Endothelial cell of umbilical vein (primary cell): ENCODE measurements around the gene URM1.

Experiments used
- EZH2 ChIP-seq: IDR thresholded peaks from 2 replicates; pipeline ENCODE4 v1.6.1; 2012; ENCODE audit warnings: borderline replicate concordance, low read depth, mild to moderate bottlenecking, moderate library complexity, low read length, inconsistent platforms; ENCODE audit not compliant: severe bottlenecking
- POLR2A ChIP-seq: IDR thresholded peaks from 2 replicates; pipeline ENCODE4 v1.6.1; 2012; ENCODE audit warnings: low read depth, mild to moderate bottlenecking, control low read depth, low read length
- POLR2AphosphoS5 ChIP-seq: IDR thresholded peaks from 2 replicates; pipeline ENCODE4 v1.6.1; 2012; ENCODE audit warnings: low read depth, mild to moderate bottlenecking, control low read depth, low read length, moderate library complexity; ENCODE audit not compliant: insufficient read depth
- TF ChIP-seq, protein P1 (sequence below), 2 donors: IDR thresholded peaks; 1 replicate in 1 of 2; 2 replicates in 1 of 2; pipeline ENCODE4 v1.5.1; 2011; ENCODE audit warnings: low read length in 2 of 2, mild to moderate bottlenecking in 2 of 2, moderate library complexity in 2 of 2, control low read depth in 1 of 2, inconsistent platforms in 1 of 2, low read depth in 1 of 2; ENCODE audit not compliant: insufficient read depth in 1 of 2; ENCODE audit errors: extremely low read depth in 1 of 2

- TF ChIP-seq EZH2 (no peak), POLR2AphosphoS5 (no peak), POLR2A (no peak)
- TF ChIP-seq, protein P1, sequence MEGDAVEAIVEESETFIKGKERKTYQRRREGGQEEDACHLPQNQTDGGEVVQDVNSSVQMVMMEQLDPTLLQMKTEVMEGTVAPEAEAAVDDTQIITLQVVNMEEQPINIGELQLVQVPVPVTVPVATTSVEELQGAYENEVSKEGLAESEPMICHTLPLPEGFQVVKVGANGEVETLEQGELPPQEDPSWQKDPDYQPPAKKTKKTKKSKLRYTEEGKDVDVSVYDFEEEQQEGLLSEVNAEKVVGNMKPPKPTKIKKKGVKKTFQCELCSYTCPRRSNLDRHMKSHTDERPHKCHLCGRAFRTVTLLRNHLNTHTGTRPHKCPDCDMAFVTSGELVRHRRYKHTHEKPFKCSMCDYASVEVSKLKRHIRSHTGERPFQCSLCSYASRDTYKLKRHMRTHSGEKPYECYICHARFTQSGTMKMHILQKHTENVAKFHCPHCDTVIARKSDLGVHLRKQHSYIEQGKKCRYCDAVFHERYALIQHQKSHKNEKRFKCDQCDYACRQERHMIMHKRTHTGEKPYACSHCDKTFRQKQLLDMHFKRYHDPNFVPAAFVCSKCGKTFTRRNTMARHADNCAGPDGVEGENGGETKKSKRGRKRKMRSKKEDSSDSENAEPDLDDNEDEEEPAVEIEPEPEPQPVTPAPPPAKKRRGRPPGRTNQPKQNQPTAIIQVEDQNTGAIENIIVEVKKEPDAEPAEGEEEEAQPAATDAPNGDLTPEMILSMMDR (IDR thresholded peaks at IDR 0.05; ENCODE audit: extremely low read depth in 1 of 2, insufficient read depth in 1 of 2, low read depth in 1 of 2, low read length in 2 of 2): no peak
Observed at GRCh38 chr9:128360826-128361225, 10.3 kb upstream of the URM1 start.
